OCI-LY3 (cell line): ENCODE data around the gene AOC3.
"Not testable (repeated sequence)": the region's sequence is repeated elsewhere in the genome, so short reads cannot be mapped to it uniquely, and the experiment has no call there.

ENCODE experiments used
- H2AFZ ChIP-seq: fragments of 200-600, 300-600 bp; shearing (Covaris generic); 2 replicates; pipeline ENCODE4 v1.6.0; 2014; ENCODE audit warnings: antibody characterized with exemption, low read depth, low read length
- H3K27ac ChIP-seq: fragments of 200-600, 300-600 bp; sonication (generic); 2 replicates; pipeline ENCODE4 v1.5.1; 2014; ENCODE audit warnings: mild to moderate bottlenecking, low read length, moderate library complexity, mixed read lengths
- H3K27me3 ChIP-seq: fragments of 200-600, 300-600 bp; sonication (generic); 2 replicates; pipeline ENCODE4 v1.6.1; 2014; ENCODE audit warnings: low read depth, low read length, mixed read lengths
- H3K36me3 ChIP-seq: fragments of 200-600, 300-600 bp; sonication (generic); replicated peaks from 2 replicates; pipeline ENCODE3; 2014; ENCODE audit warnings: low read depth, low read length, mixed read lengths
- H3K4me1 ChIP-seq: fragments of 300-600, 200-600 bp; sonication (generic); 2 replicates; pipeline ENCODE4 v1.6.1; 2014; ENCODE audit warnings: low read length, mixed read lengths
- H3K4me2 ChIP-seq: fragments of 200-600, 300-600 bp; sonication (generic); 2 replicates; pipeline ENCODE4 v1.6.1; 2014; ENCODE audit warnings: low read length, mixed read lengths
- H3K4me3 ChIP-seq: fragments of 300-600, 200-600 bp; sonication (generic); 2 replicates; pipeline ENCODE4 v1.5.1; 2014; ENCODE audit warnings: antibody characterized with exemption, mild to moderate bottlenecking, low read length, moderate library complexity
- H3K79me2 ChIP-seq: fragments of 300-600, 200-600 bp; shearing (Covaris generic); 2 replicates; pipeline ENCODE4 v1.6.1; 2014; ENCODE audit warnings: mild to moderate bottlenecking, low read length, mixed read lengths
- H3K9ac ChIP-seq: fragments of 300-600, 200-600 bp; shearing (Covaris generic); 2 replicates; pipeline ENCODE4 v1.6.0; 2014; ENCODE audit warnings: mild to moderate bottlenecking, low read length, moderate library complexity
- H3K9me3 ChIP-seq: fragments of 200-600, 300-600 bp; shearing (Covaris generic); 2 replicates; pipeline ENCODE4 v1.6.1; 2014; ENCODE audit warnings: low read length, mixed read lengths; ENCODE audit not compliant: insufficient read depth
- H4K20me1 ChIP-seq: fragments of 200-600, 300-600 bp; sonication (generic); 2 replicates; pipeline ENCODE4 v1.6.1; 2016; ENCODE audit warnings: low read length, mixed read lengths; ENCODE audit not compliant: insufficient read depth
- EZH2phosphoT487 ChIP-seq: fragments of 200-600 bp; shearing (Covaris generic); IDR thresholded peaks from 2 replicates; pipeline ENCODE4 v1.6.1; 2018; ENCODE audit warnings: antibody characterized with exemption, mixed run types, low read depth
- TF ChIP-seq, protein P1 (sequence below): fragments of 200-600, 300-600 bp; sonication (generic); IDR thresholded peaks from 2 replicates; pipeline ENCODE4 v1.5.1; 2014; ENCODE audit warnings: antibody characterized with exemption, low read length, low read depth

AOC3 gene

DNA sequence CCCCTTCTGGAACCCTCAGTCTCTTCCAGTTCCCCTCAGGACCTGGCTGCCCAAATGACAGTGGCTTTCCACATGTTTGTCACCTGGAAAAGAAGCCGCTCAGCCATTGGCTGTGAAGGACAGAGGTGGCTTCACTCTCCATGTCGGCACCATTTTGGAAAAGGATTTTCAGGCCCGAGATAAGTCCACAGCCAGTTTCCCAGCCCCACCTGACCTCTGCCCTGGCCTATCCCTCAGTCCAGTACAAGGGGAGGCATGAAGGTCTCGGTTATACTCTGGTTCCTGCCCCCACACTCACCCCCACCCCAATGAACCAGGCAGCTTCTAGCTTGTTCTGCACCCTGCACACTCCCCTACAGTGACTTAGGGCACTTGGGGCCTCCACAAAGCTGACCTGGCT is 15.2 kb downstream of the AOC3 start:
- TF ChIP-seq EZH2phosphoT487, result no peak
- TF ChIP-seq, protein P1, sequence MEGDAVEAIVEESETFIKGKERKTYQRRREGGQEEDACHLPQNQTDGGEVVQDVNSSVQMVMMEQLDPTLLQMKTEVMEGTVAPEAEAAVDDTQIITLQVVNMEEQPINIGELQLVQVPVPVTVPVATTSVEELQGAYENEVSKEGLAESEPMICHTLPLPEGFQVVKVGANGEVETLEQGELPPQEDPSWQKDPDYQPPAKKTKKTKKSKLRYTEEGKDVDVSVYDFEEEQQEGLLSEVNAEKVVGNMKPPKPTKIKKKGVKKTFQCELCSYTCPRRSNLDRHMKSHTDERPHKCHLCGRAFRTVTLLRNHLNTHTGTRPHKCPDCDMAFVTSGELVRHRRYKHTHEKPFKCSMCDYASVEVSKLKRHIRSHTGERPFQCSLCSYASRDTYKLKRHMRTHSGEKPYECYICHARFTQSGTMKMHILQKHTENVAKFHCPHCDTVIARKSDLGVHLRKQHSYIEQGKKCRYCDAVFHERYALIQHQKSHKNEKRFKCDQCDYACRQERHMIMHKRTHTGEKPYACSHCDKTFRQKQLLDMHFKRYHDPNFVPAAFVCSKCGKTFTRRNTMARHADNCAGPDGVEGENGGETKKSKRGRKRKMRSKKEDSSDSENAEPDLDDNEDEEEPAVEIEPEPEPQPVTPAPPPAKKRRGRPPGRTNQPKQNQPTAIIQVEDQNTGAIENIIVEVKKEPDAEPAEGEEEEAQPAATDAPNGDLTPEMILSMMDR, result no peak
- no peak overlapping the region for H3K4me2 ChIP-seq
- no peak overlapping the region for H3K27ac ChIP-seq
- no peaks in the 10 kb centered on the region for H3K9me3 ChIP-seq
- H3K9ac ChIP-seq, result no peak overlapping the region
- H4K20me1 ChIP-seq, result no peaks in the 10 kb centered on the region
- H3K4me3 ChIP-seq, result no peak overlapping the region
- no peak overlapping the region for H2AFZ ChIP-seq
- H3K36me3 ChIP-seq, result no peaks in the 10 kb centered on the region
- H3K27me3 ChIP-seq, result peaks cover 10% of the 10 kb centered on the region; the same call in 1 of the 2 replicates
- H3K79me2 ChIP-seq, result no peaks in the 10 kb centered on the region
- H3K4me1 ChIP-seq, result no peaks in the 10 kb centered on the region

DNA sequence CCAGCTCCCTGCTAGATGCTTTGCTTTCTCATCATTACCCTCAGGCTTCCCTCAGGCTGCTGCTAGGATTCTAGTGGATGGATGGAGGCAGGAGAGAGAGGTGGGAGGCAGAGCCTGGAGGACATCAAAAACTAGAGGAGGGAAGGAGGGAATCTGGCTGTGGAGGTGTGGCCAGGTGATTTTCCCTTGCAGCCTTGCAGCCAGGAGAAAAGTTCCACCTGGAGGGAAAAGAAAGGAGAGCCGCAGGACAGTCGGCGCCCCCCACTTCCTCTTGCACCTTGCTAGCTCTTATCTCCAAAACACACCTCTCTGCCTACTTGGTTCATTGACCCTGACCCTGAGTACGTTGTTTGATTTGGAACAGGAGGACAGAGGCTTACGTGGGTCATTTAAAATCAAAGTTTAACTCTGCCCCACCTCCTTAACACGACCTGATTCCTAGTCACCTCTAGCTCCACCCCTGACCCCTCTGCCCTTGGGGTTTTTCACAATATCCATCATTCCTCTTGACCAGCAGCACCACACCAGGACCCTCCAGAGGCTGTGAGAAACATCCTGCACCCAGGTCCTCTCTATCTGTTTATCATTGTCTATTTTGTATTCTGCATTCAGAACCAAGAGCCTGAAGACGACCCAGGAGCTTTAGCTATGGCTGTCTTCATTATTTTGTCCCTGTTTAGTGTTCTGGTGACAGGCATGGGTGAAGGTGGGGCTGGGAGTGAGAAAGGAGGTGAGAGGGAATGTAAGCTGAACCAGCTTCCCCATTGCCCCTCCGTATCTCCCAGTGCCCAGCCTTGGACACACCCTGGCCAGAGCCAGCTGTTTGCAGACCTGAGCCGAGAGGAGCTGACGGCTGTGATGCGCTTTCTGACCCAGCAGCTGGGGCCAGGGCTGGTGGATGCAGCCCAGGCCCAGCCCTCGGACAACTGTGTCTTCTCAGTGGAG is 15.9 kb downstream of the AOC3 start:
- no peak overlapping the region for H3K4me2 ChIP-seq
- no peaks in the 10 kb centered on the region for H3K36me3 ChIP-seq
- no peak overlapping the region for H3K27ac ChIP-seq
- no peaks in the 10 kb centered on the region for H3K4me1 ChIP-seq
- H3K27me3 ChIP-seq, result peaks cover 10% of the 10 kb centered on the region; the same call in 1 of the 2 replicates
- no peak overlapping the region for H3K9ac ChIP-seq
- no peak overlapping the region for H2AFZ ChIP-seq
- no peaks in the 10 kb centered on the region for H3K79me2 ChIP-seq
- no peaks in the 10 kb centered on the region for H4K20me1 ChIP-seq
- no peak overlapping the region for H3K4me3 ChIP-seq
- H3K9me3 ChIP-seq, result no peaks in the 10 kb centered on the region
- TF ChIP-seq, protein P1, result no peak
- no peak for TF ChIP-seq EZH2phosphoT487

DNA sequence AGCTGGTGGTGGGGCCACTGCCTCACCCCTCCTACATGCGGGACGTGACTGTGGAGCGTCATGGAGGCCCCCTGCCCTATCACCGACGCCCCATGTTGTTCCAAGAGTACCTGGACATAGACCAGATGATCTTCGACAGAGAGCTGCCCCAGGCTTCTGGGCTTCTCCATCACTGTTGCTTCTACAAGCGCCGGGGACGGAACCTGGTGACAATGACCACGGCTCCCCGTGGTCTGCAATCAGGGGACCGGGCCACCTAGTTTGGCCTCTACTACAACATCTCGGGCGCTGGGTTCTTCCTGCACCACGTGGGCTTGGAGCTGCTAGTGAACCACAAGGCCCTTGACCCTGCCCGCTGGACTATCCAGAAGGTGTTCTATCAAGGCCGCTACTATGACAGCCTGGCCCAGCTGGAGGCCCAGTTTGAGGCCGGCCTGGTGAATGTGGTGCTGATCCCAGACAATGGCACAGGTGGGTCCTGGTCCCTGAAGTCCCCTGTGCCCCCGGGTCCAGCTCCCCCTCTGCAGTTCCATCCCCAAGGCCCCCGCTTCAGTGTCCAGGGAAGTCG is 16.8 kb downstream of the AOC3 start:
- not testable (repeated sequence) for H3K4me3 ChIP-seq, H3K36me3 ChIP-seq, H3K4me1 ChIP-seq, H3K4me2 ChIP-seq, H3K79me2 ChIP-seq, H3K27ac ChIP-seq, H2AFZ ChIP-seq, H3K9me3 ChIP-seq, H4K20me1 ChIP-seq, H3K9ac ChIP-seq
- H3K27me3 ChIP-seq, result peaks cover 11% of the 10 kb centered on the region; the same call in 1 of the 2 replicates

DNA sequence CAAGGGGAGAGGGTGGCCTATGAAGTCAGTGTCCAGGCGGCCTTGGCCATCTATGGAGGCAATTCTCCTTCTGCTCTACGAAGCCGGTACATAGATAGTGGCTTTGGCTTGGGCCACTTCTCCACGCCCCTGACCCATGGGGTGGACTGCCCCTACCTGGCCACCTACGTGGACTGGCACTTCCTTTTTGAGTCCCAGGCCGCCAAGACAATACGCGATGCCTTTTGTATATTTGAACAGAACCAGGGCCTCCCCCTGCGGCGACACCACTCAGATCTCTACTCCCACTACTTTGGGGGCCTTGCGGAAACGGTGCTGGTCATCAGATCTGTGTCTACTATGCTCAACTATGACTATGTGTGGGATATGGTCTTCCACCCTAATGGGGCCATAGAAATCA is 17.3 kb downstream of the AOC3 start:
- no peak overlapping the region for H2AFZ ChIP-seq
- H3K9ac ChIP-seq, result no peak overlapping the region
- H3K9me3 ChIP-seq, result no peaks in the 10 kb centered on the region
- H3K4me3 ChIP-seq, result no peak overlapping the region
- no peak overlapping the region for H3K27ac ChIP-seq
- H3K79me2 ChIP-seq, result no peaks in the 10 kb centered on the region
- H3K36me3 ChIP-seq, result no peaks in the 10 kb centered on the region
- H3K27me3 ChIP-seq, result peaks cover 13% of the 10 kb centered on the region; the same call in 1 of the 2 replicates
- no peaks in the 10 kb centered on the region for H4K20me1 ChIP-seq
- H3K4me2 ChIP-seq, result no peak overlapping the region
- H3K4me1 ChIP-seq, result no peaks in the 10 kb centered on the region
- no peak for TF ChIP-seq EZH2phosphoT487
- TF ChIP-seq, protein P1, result no peak
